Activated T-cell treated with anti-CD3 and anti-CD28 coated beads for 48 hours (primary cell): ENCODE measurements around the gene KRTAP10-11.
"Not testable (repeated sequence)": the region's sequence is repeated elsewhere in the genome, so short reads cannot be mapped to it uniquely, and the experiment has no call there.

Source experiments
- DNase-seq: peaks from one replicate; pipeline ENCODE4 v3.0.0-alpha.2; 2020; ENCODE audit warnings: low read depth

KRTAP10-11 gene

DNA sequence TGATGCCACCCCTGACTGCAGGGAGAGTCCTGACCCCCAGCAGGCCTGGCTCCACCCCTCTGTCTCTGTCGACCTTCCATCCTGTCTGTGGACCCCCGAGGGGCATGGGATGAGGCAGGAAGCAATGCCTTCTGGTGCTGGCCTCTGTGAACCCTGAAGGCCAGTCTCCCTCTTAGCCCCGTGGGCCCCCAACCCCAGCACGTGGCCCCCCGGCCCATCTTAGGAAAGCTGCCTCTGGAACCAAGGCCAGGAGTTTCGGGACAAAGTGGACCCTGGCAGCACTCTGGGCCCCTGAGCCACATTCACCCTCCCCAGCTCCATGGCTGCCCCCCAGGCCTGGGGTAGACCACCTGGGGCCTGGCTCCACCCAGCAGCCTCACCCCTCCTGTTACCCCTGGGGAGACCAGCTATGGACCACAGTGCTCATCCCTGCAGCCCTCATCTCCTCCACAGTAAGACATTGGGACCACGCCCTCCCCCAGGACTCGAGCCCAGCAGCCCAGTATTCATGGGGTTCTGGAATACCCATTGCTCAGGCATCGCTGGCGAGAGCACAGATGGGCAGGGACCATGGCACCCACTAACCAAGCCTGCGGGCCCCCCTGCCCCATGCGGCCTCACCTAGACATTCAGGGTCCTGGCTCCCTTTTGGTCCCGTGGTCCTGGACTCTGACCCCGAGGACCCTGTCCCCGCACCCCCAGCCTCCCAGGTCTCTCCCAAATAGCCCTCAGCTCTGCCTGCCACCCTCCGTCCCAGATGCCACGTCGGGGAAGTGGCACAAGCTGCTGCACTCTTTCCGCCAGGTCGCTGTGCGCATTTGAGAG is 7.5 kb upstream of the KRTAP10-11 start:
- not testable (repeated sequence) for DNase-seq

DNA sequence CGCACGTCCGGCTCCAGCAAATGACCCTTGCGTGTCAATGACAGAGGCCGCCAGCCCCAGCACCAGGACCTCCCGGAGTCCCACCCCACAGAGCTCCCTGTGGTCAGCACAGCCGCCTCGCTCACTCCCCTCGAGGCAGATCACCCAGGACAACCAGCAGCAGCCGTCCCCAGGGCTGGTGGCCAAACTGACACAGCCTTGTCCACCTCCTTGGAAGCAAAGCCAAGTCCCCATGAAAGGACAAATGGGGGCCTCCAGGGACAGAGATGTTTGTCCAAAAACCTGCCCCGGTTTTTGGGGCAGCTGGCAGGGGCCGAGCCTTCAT is 6.9 kb upstream of the KRTAP10-11 start:
- no peak for DNase-seq

DNA sequence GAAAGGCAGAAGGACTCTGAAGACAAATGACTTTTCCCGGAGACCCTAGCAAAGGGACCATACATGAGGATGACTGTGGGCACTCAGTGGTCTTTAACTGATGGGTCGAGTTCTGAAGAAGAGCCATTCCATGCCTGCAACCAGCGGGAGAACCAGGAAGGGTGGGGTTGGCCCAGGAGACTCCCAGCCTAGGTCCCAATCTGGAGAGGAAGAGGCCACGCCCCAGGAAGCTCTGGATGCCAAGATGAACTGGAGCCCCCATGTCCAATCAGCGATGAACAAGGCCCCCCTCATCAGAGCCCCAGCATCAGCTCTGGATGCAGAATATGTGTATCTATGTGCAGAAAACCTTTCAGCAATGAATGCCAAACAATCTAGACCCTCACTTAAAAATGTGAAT is 5.5 kb upstream of the KRTAP10-11 start:
- no peak for DNase-seq

DNA sequence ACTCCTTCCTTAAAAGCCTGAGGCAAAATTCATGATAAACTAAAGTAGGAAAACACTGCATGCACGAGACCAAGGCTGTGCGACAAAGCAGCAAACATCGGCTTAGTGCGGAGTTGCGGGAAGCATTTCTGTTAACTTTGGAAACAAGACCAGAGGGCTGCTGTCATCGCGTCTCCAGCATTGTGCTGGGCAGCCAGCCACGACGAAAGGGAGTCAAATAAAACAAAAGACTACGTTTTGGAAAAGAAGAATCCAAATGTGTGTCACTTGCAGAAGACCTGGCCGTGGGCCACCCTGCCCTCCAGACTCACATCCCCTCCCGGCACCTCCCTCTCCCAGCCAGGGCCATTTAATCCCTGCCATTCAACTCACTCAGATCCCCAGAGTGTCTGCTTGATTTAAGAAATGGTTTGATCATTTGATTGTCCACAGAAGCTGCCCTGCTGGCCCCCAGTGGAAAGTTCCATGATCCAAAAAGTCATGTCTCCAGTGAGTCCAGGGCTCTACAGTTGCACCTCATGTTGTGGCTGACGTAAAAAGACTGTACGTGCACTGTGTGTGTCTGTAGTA is 2.4 kb upstream of the KRTAP10-11 start:
- DNase-seq = no peak

DNA sequence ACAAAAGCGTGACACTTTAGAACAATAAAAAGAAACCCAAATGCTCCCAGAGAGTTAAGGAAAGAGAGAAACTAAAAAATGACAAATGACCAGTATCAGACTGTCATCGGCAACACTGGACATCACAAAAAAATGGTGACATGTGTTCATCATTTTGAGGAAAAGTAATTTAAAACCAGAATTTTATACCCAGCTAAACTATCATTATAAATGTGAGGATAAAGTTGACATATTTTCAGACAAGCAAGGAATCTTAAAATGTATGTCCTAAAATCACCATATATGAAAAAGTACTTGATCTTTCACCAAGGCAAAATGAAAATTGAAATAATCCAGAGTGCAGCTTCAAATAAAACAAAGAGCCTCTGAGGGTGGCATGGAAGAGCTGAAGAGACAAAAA is 1.3 kb upstream of the KRTAP10-11 start:
- DNase-seq = no peak

DNA sequence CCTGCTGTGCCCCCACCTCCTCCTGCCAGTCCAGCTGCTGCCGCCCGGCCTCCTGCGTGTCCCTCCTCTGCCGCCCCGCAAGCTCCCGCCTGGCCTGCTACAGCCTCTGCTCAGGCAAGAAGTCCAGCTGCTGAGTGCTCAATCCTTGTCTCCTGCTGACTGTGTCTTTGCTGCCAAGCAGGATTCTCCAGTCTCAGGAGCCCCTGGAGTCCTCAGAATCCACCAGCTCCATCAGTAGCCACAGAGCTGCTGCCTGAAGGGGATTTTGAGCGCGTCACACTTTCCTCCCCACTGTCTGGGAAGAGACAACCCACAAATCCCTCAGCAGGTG is 973 bp downstream of the KRTAP10-11 start:
- no peak for DNase-seq

DNA sequence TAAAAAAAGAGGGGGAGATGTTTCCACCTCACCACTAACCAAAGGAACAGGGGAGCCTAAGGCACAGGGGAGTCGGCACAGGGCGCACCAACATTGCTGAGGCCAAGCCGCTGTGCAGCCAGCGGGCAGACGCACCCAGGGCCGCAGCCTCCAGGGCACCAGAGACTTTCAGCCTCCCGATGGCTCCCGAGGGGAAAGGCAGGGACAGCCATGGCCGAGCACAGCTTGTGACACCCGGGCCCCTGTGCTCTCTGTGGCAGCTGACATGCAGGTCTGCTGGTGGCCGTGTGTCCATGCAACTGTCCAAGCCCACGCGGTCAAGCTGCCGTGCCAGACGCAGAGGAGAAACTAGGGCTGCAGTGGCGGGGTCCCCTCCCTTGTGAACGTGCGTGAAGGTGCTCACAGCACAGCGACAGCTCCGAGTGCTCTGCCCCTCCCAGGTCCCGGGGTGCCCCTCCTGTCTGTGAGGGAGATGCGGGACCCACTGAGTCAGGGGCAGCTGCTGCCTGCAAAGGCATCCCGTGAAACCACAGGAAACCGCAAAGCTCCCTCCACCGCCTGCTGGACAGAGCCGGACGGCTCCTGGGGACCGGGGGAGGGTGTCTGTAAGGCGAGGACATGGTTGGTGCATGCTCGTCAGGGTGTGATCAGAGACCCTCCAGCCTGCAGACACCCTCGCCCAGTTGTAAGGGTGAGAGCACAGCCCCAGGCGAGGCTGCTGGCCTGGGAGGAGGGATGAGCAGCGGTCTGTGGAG is 2.5 kb downstream of the KRTAP10-11 start:
- no peak for DNase-seq

DNA sequence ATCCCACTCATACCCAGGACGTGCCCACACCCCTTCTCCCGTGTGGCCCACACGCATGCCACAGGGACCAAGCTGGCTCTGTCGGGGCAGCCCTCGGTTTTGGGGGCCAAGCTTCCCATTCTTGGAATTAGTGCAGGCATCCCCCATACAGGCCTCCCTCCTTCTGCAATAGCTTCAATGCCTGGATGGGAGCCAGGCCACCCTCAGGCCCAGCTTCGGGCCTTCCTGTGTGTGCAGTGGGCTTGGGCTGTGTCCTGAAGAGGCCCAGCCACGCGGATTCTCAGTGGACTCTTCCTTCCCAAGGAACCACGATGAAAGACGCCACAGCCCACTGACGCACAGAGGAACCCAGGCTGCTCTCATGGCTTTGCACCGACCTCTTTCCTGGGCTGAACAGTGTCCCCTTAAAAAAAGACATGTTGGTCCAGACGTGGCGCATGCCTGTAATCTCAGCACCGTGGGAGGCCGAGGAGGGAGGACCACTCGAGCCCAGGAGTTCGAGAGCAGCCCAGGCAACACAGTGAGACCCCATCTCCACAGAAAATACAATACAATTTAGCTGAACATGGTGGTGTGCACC is 3.4 kb downstream of the KRTAP10-11 start:
- DNase-seq = no peak

DNA sequence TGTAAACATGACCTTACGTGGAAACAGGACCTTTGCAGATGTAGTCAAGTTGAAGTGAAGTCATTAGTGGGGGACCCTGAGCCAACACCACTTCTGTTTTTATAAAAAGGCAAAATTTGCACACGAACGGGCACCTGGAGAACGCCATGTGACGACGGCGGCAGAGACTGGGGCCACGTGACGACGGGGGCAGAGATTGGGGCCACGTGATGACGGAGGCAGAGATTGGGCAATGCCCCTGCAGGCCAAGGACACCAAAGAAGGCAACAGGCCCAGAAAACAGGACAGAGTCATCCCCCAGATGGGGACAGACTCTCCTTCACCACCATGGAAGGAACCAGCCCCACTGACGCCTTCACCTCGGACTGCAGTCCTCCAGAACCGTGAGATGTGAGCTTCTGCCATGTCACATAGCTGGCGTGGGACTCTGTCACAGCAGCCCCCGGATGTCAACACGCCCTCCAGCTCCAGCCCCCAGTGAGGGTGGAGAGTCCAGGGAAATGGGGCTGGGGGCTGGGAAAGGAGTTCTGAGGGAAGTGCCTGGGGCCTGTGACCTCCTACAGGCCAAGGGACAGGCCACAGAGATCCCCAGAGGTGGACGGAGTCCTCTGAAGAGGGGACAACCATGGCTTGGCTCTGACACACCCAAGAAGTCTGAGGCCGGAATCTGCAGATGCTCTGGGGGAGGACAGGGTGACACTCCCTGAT is 4.2 kb downstream of the KRTAP10-11 start:
- no peak for DNase-seq

DNA sequence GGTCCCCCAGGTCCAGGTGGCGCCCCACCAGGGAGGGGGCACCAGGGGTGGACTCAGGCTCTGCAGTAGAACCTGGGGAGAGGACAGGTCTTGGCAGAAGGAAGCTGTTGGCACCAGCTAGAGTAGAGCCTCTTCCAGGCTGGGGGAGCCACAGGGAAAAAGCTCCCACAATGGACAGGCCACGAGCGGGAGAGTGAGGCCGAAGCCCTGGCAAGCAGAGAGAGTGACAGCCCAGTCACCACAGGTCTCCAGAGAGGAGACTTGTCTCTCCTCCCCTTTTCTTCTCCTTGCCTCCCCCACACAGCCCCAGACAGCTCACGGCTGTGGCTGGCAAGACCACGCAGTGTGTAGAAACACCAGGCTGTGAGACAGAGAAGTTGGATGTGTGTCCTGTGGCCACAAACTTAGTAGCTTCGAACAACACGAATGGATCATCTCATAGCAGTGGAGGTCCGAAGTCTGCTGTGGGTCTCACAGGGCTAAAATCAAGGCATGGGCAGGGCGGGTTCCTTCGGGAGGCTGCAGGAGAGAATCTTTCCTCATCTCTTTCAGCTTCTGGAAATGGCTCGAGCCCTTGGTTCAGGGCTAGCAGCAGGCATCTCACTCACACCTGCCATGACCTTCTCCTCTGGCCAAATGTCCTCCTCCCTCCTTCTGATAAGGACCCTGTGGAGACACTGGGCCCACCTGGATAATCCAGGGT is 4.9 kb downstream of the KRTAP10-11 start:
- DNase-seq = no peak

DNA sequence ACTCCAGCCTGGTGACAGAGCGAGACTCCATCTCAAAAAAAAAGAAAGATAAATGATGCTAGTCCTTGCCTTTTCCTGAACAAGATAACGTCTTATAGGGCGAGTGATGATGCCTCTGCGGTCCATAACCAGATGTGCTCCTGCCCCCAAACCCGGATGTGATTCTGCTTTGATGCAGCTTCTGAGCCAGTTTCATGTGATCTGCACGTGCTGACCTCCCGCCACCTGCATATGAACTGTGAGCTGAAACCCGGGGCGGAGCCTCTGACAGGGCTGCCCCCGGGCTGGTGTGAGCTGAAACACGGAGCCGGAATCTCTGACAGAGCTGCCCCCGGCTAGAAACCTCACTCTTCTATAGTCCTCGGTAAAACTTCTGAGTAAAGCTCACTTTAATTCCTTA is 6.9 kb downstream of the KRTAP10-11 start:
- DNase-seq = no peak

DNA sequence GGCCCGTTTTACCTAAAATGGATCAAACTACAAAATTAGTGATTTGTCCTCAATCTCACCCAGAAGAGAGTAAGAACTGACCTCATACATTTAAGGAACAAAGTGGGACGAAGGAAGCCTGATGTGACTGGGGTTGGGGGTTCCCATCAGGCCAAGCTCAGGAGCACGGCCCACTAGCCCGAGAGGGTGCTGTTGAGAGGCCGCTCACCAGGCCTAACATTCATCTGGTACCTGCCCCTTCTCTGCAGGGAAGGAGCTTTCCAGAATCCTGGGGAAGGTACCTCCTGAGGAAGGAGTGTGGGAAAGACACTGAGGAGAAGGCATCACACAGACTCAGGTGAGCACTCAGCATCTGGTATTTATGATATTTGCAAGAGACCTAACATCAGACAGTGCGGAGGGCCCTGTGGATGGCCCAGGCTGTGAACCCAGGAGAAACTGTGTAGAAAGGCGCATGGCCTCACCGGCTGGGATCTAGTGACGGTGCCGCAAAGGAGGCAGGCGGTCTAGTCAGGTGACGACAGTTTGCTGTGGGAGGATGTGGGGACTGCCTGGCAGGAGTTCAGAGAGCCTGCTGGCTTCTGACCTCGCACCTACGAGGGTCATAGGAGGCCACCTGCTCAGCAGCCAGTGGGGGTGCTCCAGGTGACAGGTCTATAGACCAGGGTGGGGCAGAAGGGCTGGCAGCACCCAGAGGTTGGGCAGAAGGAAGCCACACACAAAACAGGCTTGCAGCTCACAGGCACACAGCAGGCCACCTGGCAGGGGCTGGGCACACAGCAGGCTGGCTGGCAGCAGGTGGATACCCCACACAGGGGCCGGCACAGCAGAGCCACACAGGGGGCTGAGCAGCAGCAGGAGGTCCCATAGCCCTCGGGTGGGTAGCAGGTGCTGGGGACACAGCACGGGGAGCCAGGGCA is 7.7 kb downstream of the KRTAP10-11 start:
- DNase-seq = no peak

DNA sequence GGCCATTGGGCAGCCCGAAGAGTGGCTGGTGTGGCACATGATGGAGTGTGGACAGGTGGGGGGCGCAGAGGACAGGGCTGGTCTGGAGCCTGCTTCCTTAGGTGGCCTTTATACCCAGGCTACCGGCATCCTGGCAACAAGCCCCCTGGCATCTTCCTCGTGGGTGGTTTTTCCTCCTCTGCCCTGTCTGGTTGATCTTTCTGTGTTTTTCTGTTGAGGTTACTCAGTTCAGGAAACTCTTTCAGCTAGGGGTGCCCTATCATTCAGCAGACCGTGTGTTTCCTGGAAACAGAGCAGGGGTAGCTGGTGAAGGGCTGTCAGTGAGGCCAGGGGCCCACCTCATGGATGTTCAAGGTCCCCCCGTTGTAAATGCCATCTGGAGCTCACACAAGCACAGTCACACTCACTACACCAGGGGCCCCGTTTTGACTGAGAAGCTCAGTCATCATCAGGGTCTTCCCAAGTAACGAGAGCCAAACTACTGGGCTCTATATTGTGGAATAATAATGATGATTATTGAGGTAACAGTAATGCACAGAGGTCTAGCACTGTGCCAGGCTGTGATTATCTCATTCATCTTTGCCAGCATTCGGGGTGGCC is 8.5 kb downstream of the KRTAP10-11 start, which contains the start of gene KRTAP12-4:
TSS of gene KRTAP12-4 (minus strand) at position 84 of the 600 bp plus-strand sequence. CDS start at position 39, 45 bp downstream.
- no peak for DNase-seq

DNA sequence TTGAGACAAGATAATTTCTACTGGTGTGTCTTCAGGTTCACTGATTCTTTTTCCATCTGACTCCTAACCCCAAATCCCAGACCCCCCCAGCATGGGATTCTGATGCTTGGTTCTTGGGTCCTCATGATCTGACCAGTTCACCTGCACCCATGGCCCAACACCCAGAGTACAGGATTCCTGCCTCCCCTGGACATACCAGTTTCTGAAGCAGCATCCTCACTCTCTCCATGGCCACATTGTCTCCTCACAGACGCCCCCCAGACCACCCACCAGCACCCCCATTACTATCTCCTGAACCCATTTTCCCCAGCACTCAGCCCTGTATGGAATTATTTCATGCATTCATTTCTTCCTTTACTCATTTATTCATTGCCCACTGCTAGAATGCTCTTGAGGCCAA is 10.7 kb downstream of the KRTAP10-11 start:
- no peak for DNase-seq

DNA sequence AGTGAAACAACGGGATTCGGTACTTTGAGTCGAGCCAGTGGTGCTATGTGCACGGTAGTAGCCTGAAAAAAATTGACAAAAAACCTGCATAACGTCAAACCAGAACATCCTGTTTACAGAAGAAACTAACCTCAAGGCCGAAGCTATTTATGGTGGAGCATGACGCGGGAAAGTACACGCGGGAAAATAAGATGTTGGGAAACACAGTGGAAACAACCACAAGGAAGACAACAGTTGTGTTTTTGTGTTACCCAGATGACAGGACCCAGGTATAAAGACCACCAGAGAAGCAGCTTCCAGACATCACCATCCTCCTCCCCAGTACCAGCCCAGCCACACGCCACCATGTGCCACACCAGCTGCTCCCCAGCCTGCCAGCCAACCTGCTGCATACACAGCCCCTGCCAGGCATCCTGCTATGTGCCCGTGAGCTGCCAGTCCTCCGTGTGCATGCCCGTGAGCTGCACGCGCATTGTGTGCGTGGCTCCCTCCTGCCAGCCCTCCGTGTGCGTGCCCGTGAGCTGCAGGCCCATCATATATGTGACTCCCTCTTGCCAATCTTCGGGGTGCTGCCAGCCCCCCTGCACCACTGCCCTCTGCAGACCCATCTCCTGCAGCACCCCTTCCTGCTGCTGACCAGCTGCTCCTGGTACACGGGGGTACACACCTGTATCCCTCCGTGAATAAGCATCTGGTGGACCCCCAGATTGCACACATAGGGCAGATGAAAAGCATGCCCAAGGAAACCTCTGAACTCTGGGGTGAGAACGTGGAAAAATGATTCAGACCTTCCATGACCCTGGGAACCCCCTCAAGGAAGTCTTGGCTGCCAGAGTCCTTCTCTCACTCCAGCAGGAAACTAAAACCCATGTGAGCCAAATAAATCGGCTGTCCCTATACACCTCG is 11.7 kb downstream of the KRTAP10-11 start, which contains the start of gene KRTAP12-3:
TSS of gene KRTAP12-3 (plus strand) at position 298 of the 906 bp plus-strand sequence. CDS start at position 346, 48 bp downstream.
- DNase-seq = no peak

DNA sequence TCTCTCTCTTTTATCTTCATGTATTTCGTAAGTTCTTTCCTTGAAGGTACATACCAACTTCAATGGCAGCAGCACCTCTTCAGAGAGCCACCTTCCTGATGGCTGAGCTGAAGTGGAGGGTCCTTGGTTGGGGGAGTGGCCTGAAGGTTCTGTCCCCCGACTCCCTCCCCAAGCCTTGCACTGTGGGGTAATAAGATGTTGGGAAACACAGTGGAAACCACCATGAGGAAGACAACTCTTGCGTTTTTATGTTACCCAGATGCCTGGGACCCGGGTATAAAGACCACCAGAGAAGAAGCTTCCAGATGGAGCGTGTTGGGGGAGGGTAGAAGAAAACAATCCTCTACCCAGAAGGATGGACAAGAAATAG is 12.3 kb downstream of the KRTAP10-11 start:
- no peak for DNase-seq

DNA sequence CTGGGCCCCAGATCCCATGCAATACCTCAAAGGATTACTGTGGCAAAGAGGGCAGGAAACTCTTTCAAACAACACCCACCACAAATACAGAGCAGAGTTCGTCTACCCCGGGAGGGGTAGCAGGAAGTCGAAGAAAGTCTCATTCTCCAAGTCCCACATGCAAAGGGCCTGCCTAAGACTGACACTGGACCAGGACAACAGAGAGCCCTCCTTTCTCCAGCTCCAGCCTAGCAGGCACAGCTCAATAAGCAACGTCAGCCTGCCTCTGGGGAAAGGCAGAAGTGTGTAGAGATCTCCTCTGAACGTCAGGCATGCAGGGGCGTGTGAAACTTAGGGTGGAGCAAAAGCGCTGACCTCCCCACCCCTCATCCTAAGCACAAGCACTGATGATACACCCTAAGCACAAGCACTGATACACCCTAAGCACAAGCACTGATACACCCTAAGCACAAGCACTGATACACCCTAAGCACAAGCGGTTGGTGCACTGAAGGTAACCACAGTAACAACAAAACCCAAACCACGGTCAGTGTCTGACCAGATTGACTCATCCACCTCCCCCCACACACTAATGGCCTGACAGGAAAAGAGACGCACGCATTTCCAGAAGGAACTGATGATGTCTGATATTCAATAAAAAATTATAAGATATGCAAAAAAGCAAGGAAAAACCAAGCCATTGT is 12.8 kb downstream of the KRTAP10-11 start:
- no peak for DNase-seq

DNA sequence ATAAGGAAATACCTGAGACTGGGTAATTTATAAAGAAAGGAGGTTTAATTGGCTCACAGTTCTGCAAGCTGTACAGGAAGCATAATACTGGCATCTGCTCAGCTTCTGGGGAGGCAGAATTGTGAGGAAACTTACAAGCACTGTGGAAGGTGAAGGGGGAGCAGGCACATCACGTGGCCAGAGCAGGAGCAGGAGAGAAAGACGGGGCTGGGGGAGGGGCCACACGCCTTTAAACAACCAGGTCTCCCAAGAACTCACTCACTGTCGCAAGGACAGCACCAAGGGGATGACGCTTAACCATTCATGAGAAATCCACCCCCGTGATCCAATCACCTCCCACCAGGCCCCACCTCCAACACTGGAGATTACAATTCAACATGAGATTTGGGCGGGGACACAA is 15.4 kb downstream of the KRTAP10-11 start:
- not testable (repeated sequence) for DNase-seq
